Measurements from ENCODE around the gene DOHH. TPM values are rescaled to one million over a fixed set of nuclear protein-coding genes. Genes with fewer than 3 reads are reported as not detected.

The DOHH gene
- total RNA-seq, 1 donor from 2014 or later = 14.5 TPM

GRCh38 chr19:3524078-3524842 is 23.8 kb upstream of the DOHH start:
- Histone ChIP-seq H3K27ac (ENCODE audit: low read depth, low read length) (no peak overlapping the region), H3K4me3 (ENCODE audit: insufficient read depth, low read depth, low read length) (no peak overlapping the region), H3K4me1 (ENCODE audit: insufficient read depth, low read length) (no peaks in the 10 kb centered on the region), H3K79me2 (ENCODE audit: insufficient read depth, low read length) (peaks cover 65% of the 10 kb centered on the region), H4K20me1 (ENCODE audit: insufficient read depth, low read length) (peaks cover 75% of the 10 kb centered on the region), H3K9ac (ENCODE audit: low read length) (no peak overlapping the region), H3K36me3 (ENCODE audit: insufficient read depth, low read length) (peaks cover 4% of the 10 kb centered on the region), H3K27me3 (ENCODE audit: insufficient read depth, low read length) (no peaks in the 10 kb centered on the region), H2AFZ (ENCODE audit: low read depth, low read length) (no peak overlapping the region), H3K4me2 (ENCODE audit: low read length) (no peak overlapping the region), H3K9me3 (ENCODE audit: insufficient read depth, low read depth, low read length) (no peaks in the 10 kb centered on the region)
- FAIRE-seq = no peak
- H3K27me3 Mint-ChIP-seq (ENCODE audit: low read depth, unreplicated experiment) = no peaks in the 10 kb centered on the region
- TF ChIP-seq CTCF (IDR thresholded peaks at IDR 0.05; ENCODE audit: insufficient read depth, low read depth, low read length) (no peak), EZH2 (IDR thresholded peaks at IDR 0.05; ENCODE audit: insufficient read depth, low read length) (no peak)
- DNase-seq (ENCODE audit: low read depth) = no peak
- no peak overlapping the region for H3K27ac Mint-ChIP-seq (ENCODE audit: unreplicated experiment)
- peaks cover 5% of the 10 kb centered on the region for H3K4me1 Mint-ChIP-seq (ENCODE audit: low read depth, unreplicated experiment)
- peaks cover 6% of the 10 kb centered on the region for H3K36me3 Mint-ChIP-seq (ENCODE audit: low read depth, unreplicated experiment)
- no peaks in the 10 kb centered on the region for H3K9me3 Mint-ChIP-seq (ENCODE audit: unreplicated experiment)
- H3K4me3 Mint-ChIP-seq (ENCODE audit: unreplicated experiment) = no peak overlapping the region

GRCh38 chr19:3523361-3524077 is 23.0 kb upstream of the DOHH start:
- Histone ChIP-seq H3K36me3 (ENCODE audit: insufficient read depth, low read length) (peaks cover 4% of the 10 kb centered on the region), H3K9me3 (ENCODE audit: insufficient read depth, low read depth, low read length) (no peaks in the 10 kb centered on the region), H2AFZ (ENCODE audit: low read depth, low read length) (no peak overlapping the region), H3K27me3 (ENCODE audit: insufficient read depth, low read length) (no peaks in the 10 kb centered on the region), H3K9ac (ENCODE audit: low read length) (no peak overlapping the region), H3K4me3 (ENCODE audit: insufficient read depth, low read depth, low read length) (no peak overlapping the region), H3K4me2 (ENCODE audit: low read length) (no peak overlapping the region), H3K27ac (ENCODE audit: low read depth, low read length) (no peak overlapping the region), H3K4me1 (ENCODE audit: insufficient read depth, low read length) (no peaks in the 10 kb centered on the region), H4K20me1 (ENCODE audit: insufficient read depth, low read length) (peaks cover 77% of the 10 kb centered on the region), H3K79me2 (ENCODE audit: insufficient read depth, low read length) (peaks cover 69% of the 10 kb centered on the region)
- H3K27ac Mint-ChIP-seq (ENCODE audit: unreplicated experiment) = no peak overlapping the region
- DNase-seq (ENCODE audit: low read depth) (no peak), FAIRE-seq (no peak)
- H3K4me1 Mint-ChIP-seq (ENCODE audit: low read depth, unreplicated experiment) = peaks cover 5% of the 10 kb centered on the region
- peaks cover 6% of the 10 kb centered on the region for H3K36me3 Mint-ChIP-seq (ENCODE audit: low read depth, unreplicated experiment)
- no peak for TF ChIP-seq CTCF (IDR thresholded peaks at IDR 0.05; ENCODE audit: insufficient read depth, low read depth, low read length)
- TF ChIP-seq EZH2 (IDR thresholded peaks at IDR 0.05; ENCODE audit: insufficient read depth, low read length) = no peak
- H3K27me3 Mint-ChIP-seq (ENCODE audit: low read depth, unreplicated experiment) = no peaks in the 10 kb centered on the region
- no peak overlapping the region for H3K4me3 Mint-ChIP-seq (ENCODE audit: unreplicated experiment)
- no peaks in the 10 kb centered on the region for H3K9me3 Mint-ChIP-seq (ENCODE audit: unreplicated experiment)
